ENCODE data around the gene DHX29.
"Not testable (repeated sequence)": the region's sequence is repeated elsewhere in the genome, so short reads cannot be mapped to it uniquely, and the experiment has no call there.

Gene DHX29, protein sequence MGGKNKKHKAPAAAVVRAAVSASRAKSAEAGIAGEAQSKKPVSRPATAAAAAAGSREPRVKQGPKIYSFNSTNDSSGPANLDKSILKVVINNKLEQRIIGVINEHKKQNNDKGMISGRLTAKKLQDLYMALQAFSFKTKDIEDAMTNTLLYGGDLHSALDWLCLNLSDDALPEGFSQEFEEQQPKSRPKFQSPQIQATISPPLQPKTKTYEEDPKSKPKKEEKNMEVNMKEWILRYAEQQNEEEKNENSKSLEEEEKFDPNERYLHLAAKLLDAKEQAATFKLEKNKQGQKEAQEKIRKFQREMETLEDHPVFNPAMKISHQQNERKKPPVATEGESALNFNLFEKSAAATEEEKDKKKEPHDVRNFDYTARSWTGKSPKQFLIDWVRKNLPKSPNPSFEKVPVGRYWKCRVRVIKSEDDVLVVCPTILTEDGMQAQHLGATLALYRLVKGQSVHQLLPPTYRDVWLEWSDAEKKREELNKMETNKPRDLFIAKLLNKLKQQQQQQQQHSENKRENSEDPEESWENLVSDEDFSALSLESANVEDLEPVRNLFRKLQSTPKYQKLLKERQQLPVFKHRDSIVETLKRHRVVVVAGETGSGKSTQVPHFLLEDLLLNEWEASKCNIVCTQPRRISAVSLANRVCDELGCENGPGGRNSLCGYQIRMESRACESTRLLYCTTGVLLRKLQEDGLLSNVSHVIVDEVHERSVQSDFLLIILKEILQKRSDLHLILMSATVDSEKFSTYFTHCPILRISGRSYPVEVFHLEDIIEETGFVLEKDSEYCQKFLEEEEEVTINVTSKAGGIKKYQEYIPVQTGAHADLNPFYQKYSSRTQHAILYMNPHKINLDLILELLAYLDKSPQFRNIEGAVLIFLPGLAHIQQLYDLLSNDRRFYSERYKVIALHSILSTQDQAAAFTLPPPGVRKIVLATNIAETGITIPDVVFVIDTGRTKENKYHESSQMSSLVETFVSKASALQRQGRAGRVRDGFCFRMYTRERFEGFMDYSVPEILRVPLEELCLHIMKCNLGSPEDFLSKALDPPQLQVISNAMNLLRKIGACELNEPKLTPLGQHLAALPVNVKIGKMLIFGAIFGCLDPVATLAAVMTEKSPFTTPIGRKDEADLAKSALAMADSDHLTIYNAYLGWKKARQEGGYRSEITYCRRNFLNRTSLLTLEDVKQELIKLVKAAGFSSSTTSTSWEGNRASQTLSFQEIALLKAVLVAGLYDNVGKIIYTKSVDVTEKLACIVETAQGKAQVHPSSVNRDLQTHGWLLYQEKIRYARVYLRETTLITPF (N-terminal part only)

DNA sequence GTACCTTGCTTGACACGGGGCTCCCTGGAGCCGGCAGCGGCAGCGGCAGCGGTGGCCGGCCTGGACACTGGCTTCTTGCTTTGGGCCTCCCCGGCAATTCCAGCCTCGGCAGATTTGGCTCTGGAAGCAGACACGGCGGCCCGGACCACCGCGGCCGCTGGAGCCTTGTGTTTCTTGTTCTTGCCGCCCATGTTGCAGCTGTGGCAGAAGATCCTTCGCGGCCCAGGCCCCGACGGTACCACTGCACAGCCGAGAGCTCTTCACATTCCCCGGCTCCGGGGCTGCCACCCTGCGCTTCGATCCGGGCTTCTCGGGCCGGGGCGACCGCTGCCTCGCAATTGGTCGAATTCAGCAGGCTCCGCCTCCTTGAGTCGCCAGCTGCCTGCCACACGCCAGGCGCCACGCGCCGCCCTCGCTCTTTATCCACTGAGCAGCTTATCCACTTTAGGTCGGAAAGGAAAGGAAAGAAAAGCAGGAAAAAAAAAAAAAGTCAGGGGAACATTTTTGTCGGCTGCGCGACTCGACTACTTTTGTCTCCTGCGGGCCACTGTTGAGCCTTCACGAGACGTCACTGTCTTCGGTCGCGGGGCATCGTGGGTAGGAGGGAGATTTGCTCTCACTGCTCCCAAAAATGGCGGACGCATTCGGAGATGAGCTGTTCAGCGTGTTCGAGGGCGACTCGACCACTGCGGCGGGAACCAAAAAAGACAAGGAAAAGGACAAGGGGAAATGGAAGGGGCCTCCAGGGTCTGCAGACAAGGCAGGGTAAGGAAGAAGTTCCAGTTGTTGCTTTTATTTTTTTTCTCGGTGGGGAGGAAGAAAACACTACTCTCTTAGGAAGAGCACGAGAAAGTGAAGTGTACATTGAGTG lies at the start of gene DHX29, which contains the start of gene MTREX:
Gene DHX29, minus strand, starts transcription at position 312 of the 871 bp plus-strand sequence. Its CDS starts 121 bp downstream, at position 191.
Gene MTREX, plus strand, starts transcription at position 607 of the 871 bp plus-strand sequence. Its CDS starts 25 bp downstream, at position 632.
- peak; percentile 87 for DNase-seq (ENCODE audit: low spot score)

DNA sequence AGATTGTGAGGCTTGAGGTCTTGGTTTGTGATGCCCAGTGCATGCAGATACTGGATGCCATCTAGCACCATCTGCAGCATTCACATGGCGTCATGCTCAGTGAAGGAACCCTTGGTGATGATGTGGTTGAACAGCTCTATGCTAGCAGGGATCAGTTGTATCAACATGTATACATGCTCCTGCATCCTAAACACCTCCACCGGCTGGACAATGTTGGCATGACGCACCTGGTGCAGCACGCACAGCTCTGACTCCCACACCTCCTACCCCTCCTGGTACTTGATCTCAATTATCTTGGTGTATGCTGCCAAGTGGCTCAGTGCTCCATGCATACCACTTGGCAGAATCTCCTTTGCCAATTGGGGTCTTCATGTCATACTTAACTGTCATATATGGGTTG lies 49.4 kb upstream of the DHX29 start:
- no peak for DNase-seq (ENCODE audit: low spot score)

DNA sequence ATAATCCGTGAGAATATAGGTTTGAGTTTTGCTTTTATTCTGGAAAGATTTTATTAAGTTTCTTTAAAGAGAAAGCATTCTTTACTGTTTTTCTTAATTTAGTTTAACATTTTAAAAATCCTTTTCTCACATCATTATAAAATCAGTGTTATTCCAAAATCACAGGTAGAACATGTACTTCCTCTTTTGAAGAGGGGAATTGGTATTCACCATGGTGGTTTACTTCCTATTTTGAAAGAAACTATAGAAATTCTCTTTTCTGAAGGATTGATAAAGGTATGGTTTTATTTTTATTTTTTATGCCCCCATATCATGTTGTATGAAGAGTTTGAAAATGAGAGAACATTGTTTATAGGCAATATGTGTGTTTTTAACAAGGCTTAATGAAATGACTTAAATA lies 43.3 kb upstream of the DHX29 start:
- DNase-seq (ENCODE audit: low spot score) = no peak

DNA sequence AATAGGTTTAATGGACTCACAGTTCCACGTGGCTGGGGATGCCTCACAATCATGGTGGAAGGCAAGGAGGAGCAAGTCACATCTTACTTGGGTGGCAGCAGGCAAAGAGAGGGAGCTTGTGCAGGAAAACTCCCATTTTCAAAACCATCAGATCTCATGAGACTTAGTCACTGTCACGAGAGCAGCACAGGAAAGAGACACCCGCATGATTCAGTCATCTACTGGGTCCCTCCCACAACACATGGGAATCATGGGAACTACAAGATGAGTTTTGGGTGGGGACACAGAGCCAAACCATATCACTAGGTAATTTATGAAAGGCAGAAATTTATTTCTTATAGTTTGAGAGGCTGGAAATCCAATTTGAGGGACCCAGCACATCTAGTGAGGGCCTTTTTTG lies 40.3 kb upstream of the DHX29 start:
- DNase-seq (ENCODE audit: low spot score) = no peak

DNA sequence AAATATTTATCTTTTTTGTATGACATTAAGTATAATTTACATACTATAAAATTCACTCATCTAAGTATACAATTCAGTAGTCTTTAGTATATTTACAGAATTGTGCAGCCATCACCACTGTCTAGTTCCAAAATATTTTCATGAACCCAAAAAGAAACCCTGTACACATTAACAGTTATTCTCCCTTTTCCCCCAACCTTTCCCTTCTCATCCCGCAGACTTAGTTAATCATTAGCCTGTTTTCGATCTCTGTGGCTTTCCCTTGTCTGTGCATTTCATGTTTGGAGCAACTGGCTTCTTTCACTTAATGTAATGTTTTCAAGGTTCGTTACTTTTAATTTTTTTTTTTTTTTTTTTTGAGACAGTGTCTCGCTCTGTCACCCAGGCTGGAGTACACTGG lies 37.8 kb upstream of the DHX29 start:
- DNase-seq (ENCODE audit: low spot score) = no peak

DNA sequence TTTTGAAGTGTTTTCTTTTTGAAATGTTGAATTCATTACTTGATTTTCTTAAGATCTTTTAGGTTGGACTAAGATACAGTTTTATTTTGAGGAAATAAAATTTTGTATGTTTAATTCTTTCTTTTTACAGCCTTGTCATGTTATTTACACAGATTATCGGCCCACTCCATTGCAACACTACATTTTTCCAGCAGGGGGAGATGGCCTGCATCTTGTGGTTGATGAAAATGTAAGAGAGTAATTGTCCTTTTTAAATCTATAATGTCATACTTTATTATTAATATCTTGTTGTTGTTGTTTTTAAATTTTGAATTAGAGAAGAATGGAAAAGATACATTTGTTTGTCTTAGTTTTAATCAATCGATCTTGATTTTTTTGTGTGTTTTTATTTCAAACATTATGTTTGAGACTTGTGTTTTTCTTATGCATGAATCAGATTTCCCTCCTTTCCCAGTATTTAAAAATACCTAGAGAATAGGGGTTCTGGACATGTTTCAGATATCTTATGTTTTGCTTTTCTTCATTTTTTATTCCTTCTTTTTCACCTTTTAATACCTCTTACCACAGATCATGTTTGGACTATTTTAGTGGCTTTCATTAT lies 37.0 kb upstream of the DHX29 start:
- DNase-seq (ENCODE audit: low spot score) = peak; percentile 27

DNA sequence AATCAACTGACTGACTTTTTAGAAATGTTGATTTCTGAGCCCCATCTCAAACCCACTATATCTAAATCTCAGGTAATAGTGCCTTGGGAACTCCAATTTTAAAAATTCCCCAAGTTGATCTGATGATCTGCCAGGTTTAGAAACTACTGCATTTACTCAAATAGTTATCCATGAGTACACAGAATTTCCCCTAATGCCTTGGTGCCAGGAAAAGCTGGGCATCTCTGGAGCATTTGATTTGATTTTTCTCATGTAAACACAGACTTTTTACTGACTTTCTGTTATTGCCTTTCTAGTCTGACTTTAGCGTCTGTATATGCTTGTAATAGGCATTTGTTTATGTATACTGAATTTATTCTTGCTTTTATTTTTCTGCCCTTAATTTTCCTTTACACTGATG lies 36.1 kb upstream of the DHX29 start:
- no peak for DNase-seq (ENCODE audit: low spot score)

DNA sequence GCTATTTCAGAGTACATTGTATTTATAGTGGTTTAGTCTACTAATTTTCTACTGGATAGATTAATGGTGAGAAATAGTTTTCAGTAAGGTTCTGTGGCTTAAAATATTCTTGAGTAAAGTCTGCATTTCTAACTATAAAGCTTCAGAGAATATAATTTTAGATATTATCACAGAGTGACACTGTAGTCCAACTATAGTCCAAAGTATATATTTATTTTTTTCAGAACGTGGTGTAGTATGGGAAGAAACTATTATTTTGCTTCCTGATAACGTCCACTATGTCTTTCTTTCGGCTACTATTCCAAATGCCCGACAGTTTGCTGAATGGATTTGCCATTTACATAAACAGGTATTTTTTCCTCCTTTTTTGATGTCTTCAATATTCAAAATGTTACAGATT lies 35.6 kb upstream of the DHX29 start:
- DNase-seq (ENCODE audit: low spot score) = no peak

DNA sequence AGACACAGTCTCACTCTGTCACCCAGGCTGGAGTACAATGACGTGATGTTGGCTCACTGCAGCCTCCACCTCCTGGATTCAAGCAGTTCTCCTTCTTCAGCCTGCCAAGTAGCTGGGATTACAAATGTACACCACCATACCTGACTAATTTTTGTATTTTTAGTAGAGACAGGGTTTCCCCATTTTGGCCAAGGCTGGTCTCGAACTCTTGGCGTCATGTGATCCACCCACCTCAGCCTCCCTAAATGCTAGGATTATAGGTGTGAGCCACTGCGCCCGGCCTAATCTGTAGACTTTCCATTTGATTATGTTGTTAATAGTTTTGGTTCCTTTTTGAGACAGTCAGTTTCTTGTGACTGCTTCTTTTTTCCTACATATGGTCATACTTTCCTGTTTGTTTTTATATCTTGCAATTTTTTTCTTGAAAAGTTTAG lies 31.3 kb upstream of the DHX29 start:
- DNase-seq (ENCODE audit: low spot score) = no peak

DNA sequence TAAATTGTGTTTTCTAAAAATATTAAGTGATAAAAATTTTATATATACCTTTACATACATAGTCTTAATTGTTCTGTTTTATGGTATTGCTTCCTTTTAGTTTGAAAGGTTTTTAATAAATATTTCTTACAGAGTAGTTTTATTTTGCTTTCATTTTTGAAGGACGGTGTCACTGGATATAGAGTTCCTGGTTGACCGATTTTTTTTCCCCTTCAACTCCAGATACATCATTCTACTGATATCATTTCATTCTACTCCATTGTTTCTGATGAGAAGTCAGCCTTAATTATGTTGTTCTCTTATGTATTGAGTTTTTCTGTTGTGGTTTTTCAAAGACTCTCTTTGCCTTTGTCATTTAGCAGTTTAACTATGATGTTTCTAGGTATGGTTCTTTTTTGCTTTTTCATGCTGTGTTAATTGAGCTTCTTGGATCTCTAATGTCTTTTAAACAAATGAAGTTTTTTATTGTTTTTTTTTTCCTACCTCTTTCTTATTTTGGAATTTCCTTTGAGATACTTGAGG lies 30.7 kb upstream of the DHX29 start:
- DNase-seq (ENCODE audit: low spot score) = no peak

DNA sequence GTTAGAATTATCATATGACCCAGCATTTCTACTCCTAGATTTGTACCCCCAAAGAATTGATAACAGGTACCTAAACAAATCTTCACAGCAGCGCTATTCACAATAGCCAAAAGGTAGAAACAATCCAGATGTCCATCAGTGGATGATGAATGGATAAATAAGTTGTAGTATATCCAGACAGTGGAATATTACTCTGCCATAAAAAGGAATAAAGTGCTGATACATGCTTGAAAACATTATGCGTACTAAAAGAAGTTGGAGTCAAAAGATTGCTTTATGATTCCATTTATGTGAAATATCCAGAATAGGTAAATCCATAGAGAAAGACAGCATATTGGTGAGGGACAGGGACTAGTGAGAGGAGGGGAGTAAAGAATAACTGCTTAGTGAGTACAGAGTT lies 26.3 kb upstream of the DHX29 start:
- no peak for DNase-seq (ENCODE audit: low spot score)

DNA sequence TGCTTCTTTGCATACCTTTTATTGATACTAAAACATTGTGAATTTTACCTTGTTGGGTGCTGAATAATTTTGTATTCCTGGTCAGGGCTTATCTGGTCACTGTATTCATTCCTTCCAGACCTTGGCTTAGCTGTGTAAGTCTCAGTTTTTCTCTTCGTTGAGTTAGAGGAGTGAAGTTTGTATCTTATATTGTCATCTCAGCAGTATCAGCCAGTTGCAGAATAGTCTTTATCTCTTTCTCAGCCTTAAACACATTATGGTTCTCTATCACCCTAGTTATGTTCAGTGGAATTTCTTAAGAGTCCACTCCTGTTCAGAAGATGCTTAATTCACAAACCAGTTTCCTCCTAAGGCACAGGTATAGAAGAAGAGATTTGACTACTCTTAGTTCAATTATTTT lies 25.5 kb upstream of the DHX29 start:
- DNase-seq (ENCODE audit: low spot score) = no peak

DNA sequence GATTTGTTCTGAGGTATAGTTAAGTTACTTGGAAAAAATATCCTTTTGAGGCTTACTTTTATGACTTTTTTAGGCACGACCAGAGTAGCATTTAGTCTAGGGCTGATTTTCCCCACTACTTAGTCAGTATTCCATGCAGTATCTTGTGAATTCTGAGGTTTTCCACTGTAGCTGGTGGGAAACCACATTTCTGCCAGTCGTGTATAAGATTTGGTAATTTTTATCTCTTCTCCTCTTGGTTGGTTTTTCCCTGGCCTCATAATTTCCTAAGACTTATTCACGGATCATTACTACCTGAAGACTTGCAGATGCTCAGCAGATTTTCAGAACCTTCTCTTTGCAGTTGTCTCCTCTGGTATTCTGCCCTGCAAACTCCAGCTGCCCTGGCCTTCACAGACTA lies 23.8 kb upstream of the DHX29 start:
- no peak for DNase-seq (ENCODE audit: low spot score)

DNA sequence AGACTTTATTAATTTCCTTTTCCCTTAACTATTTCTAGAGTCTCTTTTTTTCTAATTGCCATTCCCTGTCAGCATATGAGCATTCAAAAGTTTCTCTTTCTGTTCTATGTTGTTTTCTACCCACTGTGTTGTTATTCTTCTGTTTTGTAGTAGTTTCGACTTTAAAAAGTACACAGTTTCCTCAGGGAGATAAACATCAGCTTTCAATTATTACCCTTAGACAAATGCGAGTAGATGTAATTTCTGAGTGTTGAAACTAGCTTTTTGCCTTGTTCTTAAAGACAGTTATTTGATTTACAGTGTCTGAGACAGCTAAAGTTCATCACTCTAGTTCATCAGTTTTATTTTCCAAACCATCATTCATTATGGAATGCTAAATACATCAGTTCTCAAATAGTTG lies 19.8 kb upstream of the DHX29 start:
- DNase-seq (ENCODE audit: low spot score) = no peak

DNA sequence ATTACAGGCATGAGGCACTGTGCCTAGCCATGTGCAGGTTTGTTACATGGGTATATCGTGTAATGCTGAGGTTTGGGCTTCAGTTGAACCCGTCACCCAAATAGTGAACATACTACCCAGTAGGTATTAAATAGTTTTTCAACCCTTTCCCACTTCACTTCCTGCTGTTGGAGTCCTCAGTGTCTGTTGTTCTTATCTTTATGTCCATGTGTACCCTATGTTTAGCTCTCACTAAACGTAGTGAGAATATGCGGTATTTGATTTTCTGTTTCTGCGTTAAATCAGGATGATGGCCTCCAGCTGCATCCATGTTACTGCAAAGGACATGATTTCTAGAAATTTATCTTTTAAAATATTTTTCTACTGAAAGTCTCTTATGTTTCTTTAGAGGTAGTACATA lies 18.1 kb upstream of the DHX29 start:
- DNase-seq (ENCODE audit: low spot score) = no peak

DNA sequence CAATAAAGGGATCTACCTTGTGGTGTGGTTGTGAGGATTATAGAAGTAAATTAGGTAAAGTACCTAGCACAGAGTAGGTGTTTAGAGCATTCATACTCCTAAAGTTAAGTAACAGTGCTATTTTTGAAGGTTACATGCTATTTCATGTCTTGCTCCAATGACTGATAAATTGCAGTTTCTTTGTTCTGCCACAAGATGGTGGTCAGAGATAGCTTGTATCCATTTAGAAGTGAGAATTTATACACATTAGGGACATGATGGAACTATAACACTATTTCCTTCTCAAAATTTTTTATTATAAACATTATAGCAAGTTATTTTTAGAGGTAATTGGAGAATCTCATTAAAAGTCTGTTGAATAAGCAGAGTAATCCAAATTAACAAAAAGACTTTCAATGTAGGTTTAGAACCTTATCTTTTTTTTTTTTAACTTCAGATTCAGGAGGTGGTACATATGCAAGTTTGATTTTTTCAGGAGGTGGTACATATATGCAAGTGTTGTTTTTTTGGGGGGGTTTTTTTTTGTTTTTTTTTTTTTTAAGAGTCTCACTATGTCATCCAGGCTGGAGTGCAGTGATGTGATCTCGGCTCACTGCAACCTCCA lies 17.4 kb upstream of the DHX29 start:
- DNase-seq (ENCODE audit: low spot score) = peak; percentile 42

DNA sequence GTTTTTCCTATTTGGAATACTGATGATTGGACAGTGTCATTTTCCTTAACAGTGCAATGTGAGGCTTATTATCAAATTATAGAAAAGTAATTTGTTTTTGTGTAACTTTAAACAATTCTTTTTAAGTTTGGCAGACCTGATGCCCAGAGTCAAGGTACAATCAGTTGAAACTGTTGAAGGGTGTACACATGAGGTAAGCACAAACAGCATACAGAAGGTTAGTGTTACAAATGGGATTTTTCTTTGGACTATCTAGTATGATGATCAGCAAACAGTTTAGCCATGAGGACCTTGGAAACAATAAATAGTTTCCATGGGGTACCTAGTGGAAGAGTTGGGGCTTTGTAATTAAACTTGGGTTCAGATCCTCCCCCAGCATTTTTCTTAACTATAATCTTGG lies 16.5 kb upstream of the DHX29 start:
- DNase-seq (ENCODE audit: low spot score) = no peak

DNA sequence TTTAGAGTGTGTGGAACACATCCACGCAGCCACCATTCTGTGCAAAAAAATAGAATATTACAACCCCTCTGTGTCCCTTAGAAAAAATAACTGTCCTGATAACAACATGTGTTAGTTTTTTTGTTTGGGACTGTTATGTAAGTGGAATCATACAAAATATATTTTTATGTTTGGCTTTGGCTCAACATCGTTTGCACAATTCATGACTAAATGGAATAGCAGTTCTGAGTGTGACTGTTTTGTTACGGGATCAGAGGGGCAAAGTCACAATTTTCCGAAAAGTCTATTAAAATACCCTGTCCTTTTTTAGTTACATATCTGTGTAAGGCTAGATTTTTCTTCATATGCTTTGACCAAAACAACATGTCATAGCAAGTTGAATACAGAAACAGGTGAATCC lies 13.1 kb upstream of the DHX29 start:
- no peak for DNase-seq (ENCODE audit: low spot score)

DNA sequence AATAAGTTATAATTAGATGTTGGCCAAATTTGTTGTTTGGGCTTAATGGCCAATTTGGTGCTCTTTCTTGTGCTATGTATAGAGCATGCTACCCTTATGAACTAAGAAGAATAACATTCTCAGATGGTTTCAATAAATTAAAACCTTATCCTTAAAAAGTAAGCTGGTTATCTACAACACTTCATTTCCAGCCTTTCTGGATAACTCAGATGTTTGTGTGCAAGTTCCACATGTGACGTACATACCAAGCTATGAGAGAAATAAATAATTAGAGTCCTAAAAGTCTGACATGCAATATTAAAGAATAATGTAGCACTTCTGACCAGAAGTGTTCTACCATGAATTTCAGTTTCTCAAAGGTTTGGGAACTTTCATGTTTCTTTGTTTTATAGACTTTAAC lies 12.0 kb upstream of the DHX29 start:
- no peak for DNase-seq (ENCODE audit: low spot score)

DNA sequence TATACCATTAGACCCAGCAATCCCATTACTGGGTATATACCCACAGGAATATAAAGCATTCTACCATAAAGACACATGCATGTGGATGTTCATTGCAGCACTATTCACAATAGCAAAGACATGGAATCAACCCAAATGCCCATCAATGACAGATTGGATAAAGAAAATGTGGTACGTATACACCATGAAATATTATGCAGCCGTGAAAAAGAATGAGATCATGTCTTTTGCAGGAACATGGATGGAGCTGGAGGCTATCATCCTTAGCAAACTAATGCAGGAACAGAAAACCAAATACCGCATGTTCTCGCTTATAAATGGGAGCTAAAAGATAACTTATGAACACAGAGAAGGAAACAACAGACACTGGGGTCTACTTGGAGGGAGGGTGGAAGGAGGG lies 10.7 kb upstream of the DHX29 start:
- DNase-seq (ENCODE audit: low spot score) = not testable (repeated sequence)

Data from SW480 (cell line).